Right lobe of liver (tissue), 4 donors: ENCODE results near the gene STX2.

ENCODE experiments used
- CTCF ChIP-seq, 4 donors: fragments of 200-600 bp in 3 of 4; fragments of 450-650 bp in 1 of 4; IDR thresholded peaks; one replicate each; pipeline versions ENCODE4 v1.5.1 to v1.8.0; 2016 to 2022; ENCODE audit warnings: antibody characterized with exemption in 4 of 4, mild to moderate bottlenecking in 2 of 4
- POLR2A ChIP-seq: fragments of 450-650 bp; IDR thresholded peaks from one replicate; pipeline ENCODE4 v1.6.1; 2017; ENCODE audit warnings: antibody characterized with exemption, mild to moderate bottlenecking
- donor health status: DM: no; HTN: no; CAD: no.
- donor health status: DM: no; HTN: no; CAD: no.
- donor health status: DM: no; HTN: yes; CAD: no.

- TF ChIP-seq POLR2A (no peak), CTCF (IDR thresholded peaks at IDR 0.05) (peak in 1 of 4 donors; percentile 1)
Observed at GRCh38 chr12:130839770-130840404, 837 bp upstream of the STX2 start.
